Cardiac muscle cell (in vitro differentiated cells and primary cell): ENCODE data around the gene CARS2. TPM values are rescaled to one million over a fixed set of nuclear protein-coding genes. Genes with fewer than 3 reads are reported as not detected.
"Not testable (repeated sequence)": the region's sequence is repeated elsewhere in the genome, so short reads cannot be mapped to it uniquely, and the experiment has no call there.

Experiments
- DNase-seq, 2 donors: peaks; one replicate each; pipeline versions ENCODE4 v3.0.0 to v3.0.0-alpha.2; 2010 to 2017; ENCODE audit warnings: low read depth in 1 of 2, low spot score in 1 of 2
- H3K27ac ChIP-seq: fragments of 200-600 bp; sonication (generic); 2 replicates; pipeline ENCODE4 v1.5.1; 2016
- H3K27me3 ChIP-seq: fragments of 200-600 bp; sonication (generic); 2 replicates; pipeline ENCODE4 v1.6.0; 2016; ENCODE audit warnings: control low read depth
- H3K36me3 ChIP-seq: fragments of 200-600 bp; sonication (generic); 2 replicates; pipeline ENCODE4 v1.5.1; 2016; ENCODE audit warnings: control low read depth
- H3K4me1 ChIP-seq: fragments of 200-600 bp; sonication (generic); 2 replicates; pipeline ENCODE4 v1.8.1; 2017; ENCODE audit warnings: low read depth, mild to moderate bottlenecking, mixed run types
- H3K4me3 ChIP-seq: fragments of 200-600 bp; sonication (generic); 2 replicates; pipeline ENCODE4 v1.5.1; 2016; ENCODE audit warnings: mild to moderate bottlenecking
- H3K9me3 ChIP-seq: fragments of 200-600 bp; sonication (generic); 2 replicates; pipeline ENCODE4 v1.5.1; 2017; ENCODE audit warnings: low read depth, mild to moderate bottlenecking, control low read depth
- polyA plus RNA-seq: library from polyadenylated mRNA; unstranded; fragments of >200 nt; fragmentation: Nextera tagmentation; extraction: Ambion mirVana; gene quantifications from 2 replicates; pipeline ENCODE4 v1.2.1, GENCODE V29; 2016
- total RNA-seq: library from RNA; depleted of rRNA; stranded (reverse); fragments of >200 nt; gene quantifications from 2 replicates; pipeline ENCODE4 v1.2.3, GENCODE V29; 2016
- TF ChIP-seq, protein P1 (sequence below): IDR thresholded peaks from 2 replicates; pipeline ENCODE4 v1.5.1; 2012; ENCODE audit warnings: low read depth, mild to moderate bottlenecking, low read length

The CARS2 gene
- total and polyA plus RNA-seq, 2 experiments from 2014 or later, result 58.2 to 94.6 TPM

DNA sequence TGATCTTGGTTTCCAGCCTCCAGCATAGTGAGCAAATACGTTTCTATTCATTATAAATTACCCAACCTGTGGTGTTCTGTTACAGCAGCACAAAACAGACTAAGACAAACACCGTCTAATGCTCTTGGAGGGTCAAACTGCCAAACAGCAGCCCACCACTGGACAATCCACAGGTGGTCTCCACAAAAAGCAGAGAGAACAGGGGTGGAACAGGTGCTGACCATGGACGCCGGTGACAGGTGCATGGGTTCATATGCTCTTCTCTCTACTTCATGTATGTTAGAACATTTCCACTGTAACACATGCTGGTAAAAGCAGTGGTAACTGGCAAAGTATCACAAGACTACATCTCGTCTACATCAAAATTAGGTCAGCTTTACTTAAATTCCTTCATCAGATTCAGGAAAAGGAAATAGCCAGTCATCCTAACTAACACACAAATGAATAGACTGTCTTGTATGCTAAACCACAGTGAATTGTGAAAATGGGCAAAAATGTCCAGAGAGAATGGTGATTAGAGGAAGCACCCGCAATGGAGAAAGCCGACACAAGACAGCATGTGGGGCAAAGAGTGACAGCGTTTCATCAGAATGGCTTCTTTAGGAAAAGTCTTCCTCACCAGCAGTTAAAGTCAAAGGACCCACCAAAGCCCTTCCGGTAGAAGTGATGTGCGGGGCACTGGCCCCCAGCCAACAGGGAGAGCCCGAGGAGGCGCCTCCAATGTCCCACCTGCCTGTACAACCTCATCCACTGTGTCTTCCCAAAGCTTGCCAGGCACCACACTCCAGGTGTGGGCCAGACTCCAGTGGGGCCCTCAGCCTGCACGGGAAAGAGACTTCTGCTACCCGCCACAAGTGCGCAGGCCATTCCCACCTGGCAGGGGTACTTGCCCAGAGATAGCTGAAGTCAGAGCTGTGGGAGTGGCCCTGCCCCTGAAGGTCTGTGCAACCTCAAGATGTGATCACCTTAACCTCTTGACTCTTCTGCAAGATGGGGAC, 6.5 kb downstream of the CARS2 start:
- TF ChIP-seq, protein P1, sequence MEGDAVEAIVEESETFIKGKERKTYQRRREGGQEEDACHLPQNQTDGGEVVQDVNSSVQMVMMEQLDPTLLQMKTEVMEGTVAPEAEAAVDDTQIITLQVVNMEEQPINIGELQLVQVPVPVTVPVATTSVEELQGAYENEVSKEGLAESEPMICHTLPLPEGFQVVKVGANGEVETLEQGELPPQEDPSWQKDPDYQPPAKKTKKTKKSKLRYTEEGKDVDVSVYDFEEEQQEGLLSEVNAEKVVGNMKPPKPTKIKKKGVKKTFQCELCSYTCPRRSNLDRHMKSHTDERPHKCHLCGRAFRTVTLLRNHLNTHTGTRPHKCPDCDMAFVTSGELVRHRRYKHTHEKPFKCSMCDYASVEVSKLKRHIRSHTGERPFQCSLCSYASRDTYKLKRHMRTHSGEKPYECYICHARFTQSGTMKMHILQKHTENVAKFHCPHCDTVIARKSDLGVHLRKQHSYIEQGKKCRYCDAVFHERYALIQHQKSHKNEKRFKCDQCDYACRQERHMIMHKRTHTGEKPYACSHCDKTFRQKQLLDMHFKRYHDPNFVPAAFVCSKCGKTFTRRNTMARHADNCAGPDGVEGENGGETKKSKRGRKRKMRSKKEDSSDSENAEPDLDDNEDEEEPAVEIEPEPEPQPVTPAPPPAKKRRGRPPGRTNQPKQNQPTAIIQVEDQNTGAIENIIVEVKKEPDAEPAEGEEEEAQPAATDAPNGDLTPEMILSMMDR, result no peak
- H3K36me3 ChIP-seq, result peaks cover 14% of the 10 kb centered on the region

DNA sequence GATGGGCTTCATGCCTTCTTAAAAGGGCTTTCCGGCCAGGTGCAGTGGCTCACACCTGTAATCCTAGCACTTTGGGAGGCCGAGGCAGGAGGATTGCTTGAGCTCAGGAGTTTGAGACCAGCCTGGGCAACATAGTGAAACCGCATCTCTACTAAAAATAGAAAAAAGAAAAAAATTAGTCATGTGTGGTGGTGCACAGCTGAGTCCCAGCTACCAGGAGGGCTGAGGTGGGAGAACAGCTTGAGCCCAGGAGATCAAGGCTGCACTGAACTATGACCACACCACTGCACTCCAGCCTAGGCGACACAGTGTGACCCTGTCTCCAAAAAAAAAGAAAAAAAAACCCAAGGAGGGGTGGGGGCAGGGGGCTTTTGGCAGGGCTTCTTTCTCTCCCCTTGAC, 7.2 kb downstream of the CARS2 start:
- TF ChIP-seq, protein P1, result no peak
- H3K27ac ChIP-seq, result no peak overlapping the region
- H3K9me3 ChIP-seq, result no peaks in the 10 kb centered on the region
- DNase-seq, result no peak
- H3K4me3 ChIP-seq, result no peak overlapping the region
- peaks cover 3% of the 10 kb centered on the region for H3K4me1 ChIP-seq
- H3K36me3 ChIP-seq, result peaks cover 14% of the 10 kb centered on the region
- no peaks in the 10 kb centered on the region for H3K27me3 ChIP-seq

More for the DNA sequence above, 6.5 kb downstream of the CARS2 start:
- DNase-seq, result no peak
- Histone ChIP-seq H3K9me3 (no peaks in the 10 kb centered on the region), H3K4me3 (no peak overlapping the region), H3K27me3 (no peaks in the 10 kb centered on the region), H3K4me1 (peaks cover 3% of the 10 kb centered on the region), H3K27ac (no peak overlapping the region)

DNA sequence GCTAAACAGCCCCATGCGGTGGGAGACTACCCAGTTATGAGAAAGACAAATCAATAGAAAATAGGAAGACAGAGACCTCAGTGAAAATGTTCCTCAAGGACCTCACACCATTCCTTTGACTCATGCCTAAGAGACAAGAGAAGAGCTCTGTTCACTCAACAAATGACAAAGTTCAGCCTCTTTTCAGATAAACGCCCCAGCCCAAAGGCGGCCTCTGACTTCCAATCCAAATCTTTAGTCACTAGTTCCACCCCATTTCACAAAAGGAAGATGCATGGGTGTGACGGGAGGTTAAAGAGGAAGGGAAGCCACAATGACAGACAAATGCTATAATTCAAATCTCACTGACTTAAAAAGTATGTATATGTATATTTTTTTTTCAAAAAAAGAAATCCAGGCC, 8.1 kb downstream of the CARS2 start:
- TF ChIP-seq, protein P1, result no peak
- DNase-seq, result no peak
- H3K36me3 ChIP-seq, result peaks cover 14% of the 10 kb centered on the region
- H3K9me3 ChIP-seq, result no peaks in the 10 kb centered on the region
- H3K4me3 ChIP-seq, result no peak overlapping the region
- H3K4me1 ChIP-seq, result peaks cover 3% of the 10 kb centered on the region
- no peaks in the 10 kb centered on the region for H3K27me3 ChIP-seq
- H3K27ac ChIP-seq, result no peak overlapping the region

DNA sequence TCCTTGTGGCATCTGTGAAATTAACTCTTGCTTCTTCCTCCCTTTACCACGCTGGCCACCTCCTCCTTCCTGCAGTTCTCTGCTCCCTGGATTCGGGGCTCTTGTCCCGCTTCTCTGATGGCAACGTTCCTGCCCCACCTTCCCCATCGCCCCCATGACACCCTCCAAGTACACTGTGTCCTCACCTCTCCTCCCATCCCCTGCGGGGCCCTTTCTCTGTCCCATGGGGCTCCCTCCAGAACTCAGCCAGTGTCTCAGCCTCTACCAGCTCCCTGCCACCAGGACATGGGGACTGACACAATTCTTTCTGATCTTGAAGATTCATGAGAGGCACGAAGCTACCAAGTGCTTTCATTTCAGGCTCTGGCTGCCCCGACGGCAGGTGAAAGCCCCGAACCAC, 9.1 kb downstream of the CARS2 start:
- Histone ChIP-seq H3K4me3 (no peak overlapping the region), H3K27ac (no peak overlapping the region), H3K9me3 (no peaks in the 10 kb centered on the region), H3K36me3 (peaks cover 14% of the 10 kb centered on the region), H3K4me1 (no peaks in the 10 kb centered on the region), H3K27me3 (no peaks in the 10 kb centered on the region)
- no peak for DNase-seq
- TF ChIP-seq, protein P1, result no peak

DNA sequence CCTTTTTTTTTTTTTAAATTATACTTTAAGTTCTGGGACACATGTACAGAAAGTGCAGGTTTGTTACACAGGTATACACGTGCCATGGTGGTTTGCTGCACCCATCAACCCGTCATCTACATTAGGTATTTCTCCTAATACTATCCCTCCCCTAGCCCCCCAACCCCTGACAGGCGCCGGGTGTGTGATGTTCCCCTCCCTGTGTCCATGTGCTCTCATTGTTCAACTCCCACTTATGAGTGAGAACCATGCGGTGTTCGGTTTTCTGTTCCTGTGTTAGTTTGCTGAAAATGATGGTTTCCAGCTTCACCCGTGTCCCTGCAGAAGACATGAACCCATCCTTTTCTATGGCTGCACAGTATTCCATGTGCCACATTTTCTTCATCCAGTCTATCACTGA, 10.1 kb downstream of the CARS2 start:
- H3K27me3 ChIP-seq, H3K4me3 ChIP-seq, H3K9me3 ChIP-seq, H3K27ac ChIP-seq, H3K4me1 ChIP-seq, DNase-seq: not testable (repeated sequence)
- H3K36me3 ChIP-seq, result peaks cover 14% of the 10 kb centered on the region

DNA sequence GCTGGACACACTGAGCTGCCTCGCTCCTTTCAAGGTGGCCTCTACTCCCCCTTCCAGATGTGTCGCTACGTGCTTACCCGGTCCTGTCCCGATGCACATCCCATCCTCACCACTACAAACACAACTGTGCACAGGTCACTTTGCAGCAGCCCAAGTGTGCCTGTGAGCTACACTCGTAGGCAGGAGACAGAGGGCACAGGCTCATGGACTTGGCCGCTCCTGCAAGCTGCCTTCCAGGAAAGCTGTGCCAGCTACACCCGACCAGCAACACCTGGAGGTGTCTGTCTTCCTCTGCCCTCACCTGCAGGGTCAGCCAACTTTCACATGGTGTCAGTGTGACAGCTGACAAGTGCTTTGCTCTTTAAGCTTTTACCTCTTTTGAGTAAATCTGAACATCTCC, 15.4 kb downstream of the CARS2 start:
- Histone ChIP-seq H3K27ac (no peak overlapping the region), H3K4me3 (no peak overlapping the region), H3K9me3 (no peaks in the 10 kb centered on the region), H3K27me3 (no peaks in the 10 kb centered on the region), H3K4me1 (no peaks in the 10 kb centered on the region), H3K36me3 (peaks cover 15% of the 10 kb centered on the region)
- TF ChIP-seq, protein P1, result no peak
- DNase-seq, result no peak
